Measurements from ENCODE around the gene ZNF511. TPM values are rescaled to one million over a fixed set of nuclear protein-coding genes. Genes with fewer than 3 reads are reported as not detected.

ZNF511 gene
- total and polyA plus RNA-seq, 7 donors = 43.2 to 64.2 (median 48.9) TPM

DNA sequence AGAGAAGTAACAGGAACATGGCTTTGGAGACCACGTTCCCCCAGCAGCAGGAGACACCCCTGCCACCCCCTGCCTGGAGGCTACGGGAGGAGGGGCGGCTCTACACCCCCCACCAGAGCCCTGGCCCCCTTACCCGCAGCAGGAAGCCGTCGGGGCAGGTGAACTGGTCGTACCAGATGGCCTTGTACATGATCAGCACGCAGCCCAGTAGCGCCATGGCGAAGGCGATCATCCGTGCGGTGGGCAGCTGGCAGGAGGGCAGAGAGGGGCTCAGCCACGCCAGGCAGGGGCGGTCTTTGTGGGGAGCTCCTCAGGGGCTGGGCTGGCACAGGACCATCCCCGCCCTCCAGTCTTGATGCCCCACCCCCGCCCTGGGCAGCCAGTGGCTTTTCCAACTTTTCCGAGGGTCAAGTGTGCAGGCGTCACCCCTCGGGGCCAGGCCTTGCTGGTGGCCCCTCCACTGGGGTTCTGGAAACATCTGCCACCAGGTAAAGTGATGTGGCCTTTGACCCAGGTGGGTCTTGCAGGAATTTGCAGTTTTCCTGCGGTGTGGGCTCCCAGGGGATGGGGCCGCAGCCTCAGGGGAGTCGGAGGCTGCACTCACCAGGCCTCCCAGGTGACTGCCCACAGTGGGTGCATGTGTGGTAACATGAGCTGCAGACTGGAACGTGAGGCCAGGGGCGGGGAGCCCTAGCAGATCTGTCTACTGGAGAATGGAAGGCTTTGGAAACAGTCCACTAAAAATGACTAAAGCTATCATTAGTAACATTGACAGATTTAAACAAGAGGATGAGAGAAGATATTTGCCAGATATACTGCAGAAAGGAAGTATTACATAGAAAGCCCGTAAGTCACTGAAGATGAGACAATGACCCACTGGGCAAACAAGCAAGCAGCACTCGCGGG, 18.3 kb downstream of the ZNF511 start:
- intact Hi-C loops (cut with DNase I) = loop anchor here (5.0 to 10.0 kb wide), 2 partner anchors 68 to 280 kb away; partner anchors contain the start of gene MTG1 (in 1 of the 2)
- no peak for ATAC-seq
- Histone ChIP-seq H3K27me3 (ENCODE audit: insufficient read depth in 3 of 3, low read length in 2 of 3) (peaks cover 0 to 67% (median 24%) of the 10 kb centered on the region in 3 donors), H3K4me1 (no peaks in the 10 kb centered on the region), H3K4me3 (no peak overlapping the region), H3K36me3 (ENCODE audit: insufficient read depth in 1 of 2, low read depth in 1 of 2) (no peaks in the 10 kb centered on the region), H3K9me3 (no peaks in the 10 kb centered on the region), H3K27ac (no peak overlapping the region)
- DNase-seq = peak in 1 of 2 donors; percentile 44
- TF ChIP-seq, protein P1, sequence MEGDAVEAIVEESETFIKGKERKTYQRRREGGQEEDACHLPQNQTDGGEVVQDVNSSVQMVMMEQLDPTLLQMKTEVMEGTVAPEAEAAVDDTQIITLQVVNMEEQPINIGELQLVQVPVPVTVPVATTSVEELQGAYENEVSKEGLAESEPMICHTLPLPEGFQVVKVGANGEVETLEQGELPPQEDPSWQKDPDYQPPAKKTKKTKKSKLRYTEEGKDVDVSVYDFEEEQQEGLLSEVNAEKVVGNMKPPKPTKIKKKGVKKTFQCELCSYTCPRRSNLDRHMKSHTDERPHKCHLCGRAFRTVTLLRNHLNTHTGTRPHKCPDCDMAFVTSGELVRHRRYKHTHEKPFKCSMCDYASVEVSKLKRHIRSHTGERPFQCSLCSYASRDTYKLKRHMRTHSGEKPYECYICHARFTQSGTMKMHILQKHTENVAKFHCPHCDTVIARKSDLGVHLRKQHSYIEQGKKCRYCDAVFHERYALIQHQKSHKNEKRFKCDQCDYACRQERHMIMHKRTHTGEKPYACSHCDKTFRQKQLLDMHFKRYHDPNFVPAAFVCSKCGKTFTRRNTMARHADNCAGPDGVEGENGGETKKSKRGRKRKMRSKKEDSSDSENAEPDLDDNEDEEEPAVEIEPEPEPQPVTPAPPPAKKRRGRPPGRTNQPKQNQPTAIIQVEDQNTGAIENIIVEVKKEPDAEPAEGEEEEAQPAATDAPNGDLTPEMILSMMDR (IDR thresholded peaks at IDR 0.05) = no peak
- WGBS, 3 donors = 28 to 36% (median 30%) methylated on average over 27 to 28 of the region's 28 CpGs

DNA sequence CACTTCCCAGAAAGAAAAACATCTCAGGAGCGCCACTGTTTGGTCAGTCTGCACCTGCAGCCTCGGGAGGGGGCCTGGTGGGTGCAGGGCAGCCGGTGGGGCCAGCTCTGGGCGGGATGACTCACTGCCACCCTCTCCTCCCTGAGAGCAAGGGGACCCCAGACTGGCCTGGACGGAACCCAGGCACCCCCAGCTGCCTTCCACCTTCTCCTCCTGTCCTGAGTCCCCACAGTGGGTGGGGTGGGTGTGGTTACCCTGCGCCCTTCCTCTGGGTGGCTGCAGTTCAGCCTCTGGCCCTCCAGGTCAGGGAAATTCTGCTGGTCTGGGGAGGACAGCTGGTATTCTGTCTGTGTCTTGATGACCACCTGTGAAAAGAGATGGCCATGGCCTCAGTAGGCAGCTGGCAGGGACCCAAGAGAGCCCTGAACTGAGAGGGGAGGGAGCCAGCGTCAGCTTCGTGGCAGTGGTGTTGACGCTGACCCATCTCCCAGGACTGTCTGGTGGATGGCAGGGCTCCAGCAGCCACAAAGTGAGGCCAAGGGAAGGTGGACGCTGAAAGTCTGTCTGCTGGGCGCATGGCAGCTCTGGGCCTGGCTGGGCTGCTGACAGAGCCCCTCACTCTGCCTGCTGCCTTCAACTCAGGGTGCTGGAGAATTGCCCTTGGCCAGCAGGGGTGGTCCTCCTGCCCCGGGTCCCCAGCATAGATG, 19.1 kb downstream of the ZNF511 start:
- H3K27ac ChIP-seq = no peak overlapping the region
- no peaks in the 10 kb centered on the region for H3K4me1 ChIP-seq
- no peaks in the 10 kb centered on the region for H3K9me3 ChIP-seq
- WGBS, 3 donors = 40 to 56% (median 41%) methylated on average over 11 to 12 of the region's 12 CpGs
- no peak overlapping the region for H3K4me3 ChIP-seq
- DNase-seq (peak in 1 of 2 donors; percentile 42), ATAC-seq (no peak)
- peaks cover 0 to 75% (median 28%) of the 10 kb centered on the region in 3 donors for H3K27me3 ChIP-seq (ENCODE audit: insufficient read depth in 3 of 3, low read length in 2 of 3)
- TF ChIP-seq, protein P1 (IDR thresholded peaks at IDR 0.05) = no peak
- H3K36me3 ChIP-seq (ENCODE audit: insufficient read depth in 1 of 2, low read depth in 1 of 2) = no peaks in the 10 kb centered on the region
- intact Hi-C loops (cut with DNase I) = loop anchor here (2.0 to 10.0 kb wide), 3 partner anchors 67 to 279 kb away; partner anchors contain the start of gene MTG1 (in 1 of the 2)

DNA sequence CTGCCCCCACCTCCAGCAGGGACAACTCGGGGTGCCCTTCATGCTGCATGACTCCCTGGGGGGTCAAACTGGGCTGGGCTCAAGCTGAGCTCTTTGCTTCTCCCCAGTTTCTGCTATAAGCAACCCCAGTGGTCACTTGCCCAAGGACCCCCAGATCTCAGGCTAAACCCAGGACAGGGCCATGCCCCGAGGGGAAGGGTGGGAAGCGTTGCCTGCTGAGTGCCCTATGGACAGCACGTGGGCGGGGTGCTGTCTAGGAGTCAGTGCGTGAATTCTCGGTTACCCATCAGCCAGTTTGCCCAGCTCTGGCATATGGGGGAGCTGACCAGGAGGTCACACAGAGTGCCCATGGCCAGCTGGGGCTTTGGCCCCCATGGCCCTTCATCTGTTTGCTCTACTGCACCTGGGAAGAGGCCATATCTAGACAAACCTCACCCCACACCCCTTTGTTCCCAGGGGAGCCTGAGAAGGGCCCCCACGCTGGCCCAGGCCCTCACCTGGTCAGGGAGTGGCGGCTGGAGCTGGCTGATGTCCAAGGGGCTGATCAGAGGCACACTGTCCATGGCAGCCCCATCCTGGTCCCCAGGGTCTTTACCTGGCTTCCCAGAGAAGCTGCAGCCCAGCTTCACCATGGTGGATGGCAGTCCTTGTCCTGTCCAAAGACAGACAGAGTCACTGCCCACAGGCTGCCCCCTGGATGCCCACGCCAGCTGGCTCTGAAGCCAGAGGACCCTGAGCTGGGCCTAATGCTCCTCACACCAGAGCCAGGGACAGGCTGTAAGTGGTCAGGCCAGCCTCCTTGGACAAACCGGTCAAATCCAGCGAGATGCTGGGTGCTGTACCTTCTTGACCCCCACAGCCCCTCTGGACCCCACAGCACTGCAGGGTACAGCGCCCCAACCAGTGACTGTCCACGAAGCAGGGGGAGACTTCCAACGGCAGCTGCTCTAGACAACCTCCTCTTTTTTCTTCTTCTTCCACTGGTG, 19.9 kb downstream of the ZNF511 start:
- no peaks in the 10 kb centered on the region for H3K9me3 ChIP-seq
- TF ChIP-seq, protein P1 (IDR thresholded peaks at IDR 0.05) = no peak
- WGBS, 3 donors = 73 to 83% (median 79%) methylated on average over 15 of the region's 15 CpGs
- no peak overlapping the region for H3K4me3 ChIP-seq
- H3K36me3 ChIP-seq (ENCODE audit: insufficient read depth in 1 of 2, low read depth in 1 of 2) = no peaks in the 10 kb centered on the region
- ATAC-seq (no peak), DNase-seq (peak in 1 of 2 donors; percentile 35)
- peaks cover 0 to 76% (median 30%) of the 10 kb centered on the region in 3 donors for H3K27me3 ChIP-seq (ENCODE audit: insufficient read depth in 3 of 3, low read length in 2 of 3)
- no peak overlapping the region for H3K27ac ChIP-seq
- no peaks in the 10 kb centered on the region for H3K4me1 ChIP-seq
- intact Hi-C loops (cut with DNase I) = loop anchor here (2.0 to 10.0 kb wide), 3 partner anchors 66 to 279 kb away; partner anchors contain the start of gene MTG1 (in 1 of the 2)
